ENCODE data around the gene CXCR2.

- TF ChIP-seq POLR2A (IDR thresholded peaks at IDR 0.05) (no peak), CTCF (IDR thresholded peaks at IDR 0.05) (no peak), EP300 (IDR thresholded peaks at IDR 0.05) (no peak), POLR2AphosphoS5 (IDR thresholded peaks at IDR 0.05) (no peak)
Observed at GRCh38 chr2:218089259-218089658, 36.6 kb upstream of the CXCR2 start.
